Choroid plexus epithelial cell (primary cell): ENCODE results near the gene TBX5.

Source experiments
- DNase-seq: peaks from one replicate; pipeline ENCODE4 v3.0.0-alpha.2; 2010; ENCODE audit warnings: low read depth
- H3K4me3 ChIP-seq: 2 replicates; pipeline ENCODE4 v1.5.1; 2011; ENCODE audit warnings: low read depth, mild to moderate bottlenecking, control low read depth, low read length, moderate library complexity
- TF ChIP-seq, protein P1 (sequence below): conservative IDR thresholded peaks from 2 replicates; pipeline ENCODE4 v1.5.1; 2011; ENCODE audit warnings: low read depth, mild to moderate bottlenecking, control low read depth, inconsistent platforms, low read length, moderate library complexity

TBX5 gene

DNA sequence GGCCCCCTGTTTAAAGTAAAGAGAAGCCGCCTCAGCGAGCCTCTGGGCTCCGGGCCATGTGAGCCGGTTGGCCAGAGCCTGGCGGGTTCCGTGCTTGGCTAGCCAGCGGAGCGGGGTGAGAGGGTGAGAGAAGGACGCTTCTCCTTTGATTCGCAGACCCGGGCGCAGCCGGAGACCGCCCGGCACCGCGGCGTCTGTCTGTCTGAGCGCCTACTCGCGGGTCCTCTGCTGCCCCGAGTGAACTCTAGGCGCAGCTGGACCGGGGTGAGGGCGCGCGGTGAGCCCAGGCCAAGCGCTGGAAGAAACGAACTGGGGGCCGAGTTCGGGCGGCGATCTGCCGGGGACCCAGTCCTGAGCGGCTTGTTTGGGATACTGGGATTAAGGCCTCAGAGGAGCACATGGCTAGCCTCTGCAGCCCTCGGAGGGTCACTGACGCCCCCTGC lies 41.4 kb upstream of the TBX5 start:
- TF ChIP-seq, protein P1, sequence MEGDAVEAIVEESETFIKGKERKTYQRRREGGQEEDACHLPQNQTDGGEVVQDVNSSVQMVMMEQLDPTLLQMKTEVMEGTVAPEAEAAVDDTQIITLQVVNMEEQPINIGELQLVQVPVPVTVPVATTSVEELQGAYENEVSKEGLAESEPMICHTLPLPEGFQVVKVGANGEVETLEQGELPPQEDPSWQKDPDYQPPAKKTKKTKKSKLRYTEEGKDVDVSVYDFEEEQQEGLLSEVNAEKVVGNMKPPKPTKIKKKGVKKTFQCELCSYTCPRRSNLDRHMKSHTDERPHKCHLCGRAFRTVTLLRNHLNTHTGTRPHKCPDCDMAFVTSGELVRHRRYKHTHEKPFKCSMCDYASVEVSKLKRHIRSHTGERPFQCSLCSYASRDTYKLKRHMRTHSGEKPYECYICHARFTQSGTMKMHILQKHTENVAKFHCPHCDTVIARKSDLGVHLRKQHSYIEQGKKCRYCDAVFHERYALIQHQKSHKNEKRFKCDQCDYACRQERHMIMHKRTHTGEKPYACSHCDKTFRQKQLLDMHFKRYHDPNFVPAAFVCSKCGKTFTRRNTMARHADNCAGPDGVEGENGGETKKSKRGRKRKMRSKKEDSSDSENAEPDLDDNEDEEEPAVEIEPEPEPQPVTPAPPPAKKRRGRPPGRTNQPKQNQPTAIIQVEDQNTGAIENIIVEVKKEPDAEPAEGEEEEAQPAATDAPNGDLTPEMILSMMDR: no peak
- H3K4me3 ChIP-seq: no peak overlapping the region
- DNase-seq: no peak

DNA sequence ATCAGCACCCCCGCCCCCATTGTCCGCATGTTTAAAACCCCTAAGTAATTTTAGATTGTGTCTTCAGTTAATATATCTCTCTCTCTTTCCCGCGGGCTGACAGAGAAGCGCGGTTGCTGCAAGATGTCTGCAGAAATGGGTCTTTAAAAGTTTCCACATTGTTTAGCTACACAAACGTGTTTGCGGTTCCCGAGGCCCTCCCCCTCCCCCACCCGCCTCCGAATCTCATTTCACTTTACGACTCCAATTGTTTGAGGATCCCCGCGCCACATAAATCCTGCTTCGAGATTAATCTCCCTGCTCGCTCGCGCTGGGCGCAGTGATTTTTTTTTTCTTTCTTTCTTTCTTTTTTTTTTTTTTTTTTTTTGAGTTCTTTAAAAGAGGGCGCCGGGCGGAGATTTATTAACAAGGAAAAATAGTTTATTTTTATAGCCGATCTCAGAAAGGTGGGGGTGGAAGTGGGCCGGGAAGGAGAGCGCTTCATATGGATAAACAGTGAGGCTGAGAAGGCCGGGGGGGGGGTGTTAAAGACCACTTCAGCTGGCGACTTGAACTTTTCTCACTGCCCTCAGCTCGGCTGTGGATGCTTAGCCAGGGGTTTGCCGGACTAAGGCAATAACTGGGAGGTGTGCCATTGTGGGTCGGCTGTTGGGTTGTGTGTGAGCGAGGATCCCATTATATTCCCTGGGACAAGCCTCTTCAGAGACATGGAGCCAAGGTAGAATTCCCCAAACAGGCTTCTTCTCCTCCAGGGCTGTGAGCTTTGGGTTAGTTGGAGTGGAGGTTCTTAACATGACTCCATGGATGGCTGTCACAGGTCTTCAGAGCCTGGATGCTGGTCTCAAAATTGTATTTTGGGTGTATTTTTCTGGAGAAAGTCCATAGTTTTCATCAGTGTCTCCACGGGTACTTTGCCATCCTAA lies 39.7 kb upstream of the TBX5 start:
- no peak overlapping the region for H3K4me3 ChIP-seq
- DNase-seq: no peak
- TF ChIP-seq, protein P1: no peak

DNA sequence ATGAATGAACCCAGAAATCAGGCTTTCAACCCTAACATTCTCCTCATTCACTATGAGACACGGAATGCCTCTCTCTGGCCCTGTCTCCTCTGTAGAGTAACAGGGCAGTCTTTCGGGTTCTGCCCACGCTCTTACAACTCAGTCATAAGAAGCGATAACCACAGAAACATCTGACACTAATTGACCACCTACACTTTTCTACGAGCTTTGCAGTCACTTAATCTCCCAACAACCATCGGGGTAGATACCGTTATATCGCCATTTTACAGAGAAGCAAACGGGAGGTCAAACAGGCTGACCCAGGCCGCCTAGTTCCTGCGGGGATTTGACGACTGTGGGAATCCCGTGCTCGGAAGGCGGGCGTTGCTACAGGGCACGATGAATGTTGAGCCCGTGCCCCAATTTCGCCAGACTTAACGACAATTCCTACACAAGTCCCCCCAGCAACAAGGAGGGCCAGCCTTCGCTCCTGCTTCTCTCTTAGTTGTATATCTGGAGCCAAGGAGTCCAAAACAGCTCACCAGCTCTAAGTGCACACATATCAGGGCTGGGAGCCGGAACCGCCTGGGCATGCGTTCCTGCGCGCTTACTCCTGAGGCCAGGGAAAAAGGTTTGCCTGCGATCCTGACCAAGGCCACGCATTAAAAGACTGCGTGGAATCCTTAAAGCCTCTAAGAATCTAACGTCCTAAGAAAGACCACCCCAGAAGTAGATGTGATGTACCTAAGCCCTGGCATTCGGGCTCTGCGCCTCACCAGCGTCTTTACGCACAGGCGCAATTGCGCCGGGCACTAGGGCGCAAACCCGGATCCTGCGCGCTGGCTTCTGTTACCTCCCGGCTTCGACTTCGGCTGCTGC lies 38.7 kb upstream of the TBX5 start:
- DNase-seq: no peak
- TF ChIP-seq, protein P1: no peak
- no peak overlapping the region for H3K4me3 ChIP-seq

DNA sequence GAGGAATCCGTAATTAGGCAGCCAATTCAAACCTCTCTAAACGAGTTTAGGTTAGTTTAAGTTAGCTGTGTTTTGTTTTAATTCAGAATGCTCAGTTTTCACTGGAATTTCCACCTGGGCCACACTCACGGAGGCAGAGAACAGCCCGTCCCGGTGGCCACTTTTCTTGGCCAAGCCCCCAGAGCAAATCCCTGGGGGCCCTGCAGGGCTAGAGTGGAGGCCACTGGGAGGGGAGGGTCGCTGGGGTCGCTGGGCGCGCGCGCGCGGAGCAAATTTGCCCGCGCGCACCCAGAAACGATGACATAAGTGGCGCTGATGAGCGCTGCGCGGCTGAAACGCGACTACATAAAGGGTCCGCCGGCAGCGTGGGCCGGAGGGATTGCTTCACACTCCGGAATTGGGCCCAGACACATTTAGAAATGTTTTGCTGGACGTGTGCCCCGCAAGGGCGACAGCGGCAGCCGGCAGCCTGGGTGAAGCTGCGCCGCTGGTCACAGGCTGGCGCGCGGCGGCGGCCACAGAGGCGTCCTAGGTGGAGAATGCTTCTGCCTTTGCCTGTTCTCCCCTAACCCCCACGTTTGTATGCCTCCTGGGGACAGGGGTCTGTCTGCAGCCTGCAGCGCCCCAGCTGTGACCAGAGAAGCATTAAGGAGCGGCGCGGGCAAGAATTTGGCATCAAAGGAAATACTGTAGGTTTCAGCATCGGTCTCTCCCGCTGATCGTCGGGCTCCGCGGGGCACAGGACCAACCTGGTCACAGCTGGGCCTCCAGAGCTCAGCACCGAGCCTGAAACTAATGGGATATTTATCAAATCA lies 37.9 kb upstream of the TBX5 start:
- TF ChIP-seq, protein P1: no peak
- H3K4me3 ChIP-seq: no peak overlapping the region
- DNase-seq: no peak

DNA sequence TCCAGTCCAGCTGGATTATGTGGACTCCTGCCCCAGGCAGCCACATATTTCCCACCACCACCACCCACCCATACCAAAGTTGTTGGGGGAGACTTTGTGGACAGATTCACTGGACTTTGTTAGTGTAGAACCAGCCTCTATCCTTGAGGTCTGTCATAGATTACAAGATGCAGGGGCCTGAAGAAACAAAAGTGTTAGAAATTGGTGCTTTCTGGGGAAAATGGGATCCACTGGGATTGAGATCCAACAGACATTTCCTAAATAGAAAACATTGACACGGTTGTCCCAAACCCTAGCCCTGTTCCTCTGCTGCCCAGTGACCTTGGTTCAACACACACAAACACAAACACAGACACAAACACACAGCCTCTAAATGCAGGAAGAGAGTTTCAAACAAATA lies 36.6 kb upstream of the TBX5 start:
- no peak overlapping the region for H3K4me3 ChIP-seq
- no peak for DNase-seq
- TF ChIP-seq, protein P1: no peak

DNA sequence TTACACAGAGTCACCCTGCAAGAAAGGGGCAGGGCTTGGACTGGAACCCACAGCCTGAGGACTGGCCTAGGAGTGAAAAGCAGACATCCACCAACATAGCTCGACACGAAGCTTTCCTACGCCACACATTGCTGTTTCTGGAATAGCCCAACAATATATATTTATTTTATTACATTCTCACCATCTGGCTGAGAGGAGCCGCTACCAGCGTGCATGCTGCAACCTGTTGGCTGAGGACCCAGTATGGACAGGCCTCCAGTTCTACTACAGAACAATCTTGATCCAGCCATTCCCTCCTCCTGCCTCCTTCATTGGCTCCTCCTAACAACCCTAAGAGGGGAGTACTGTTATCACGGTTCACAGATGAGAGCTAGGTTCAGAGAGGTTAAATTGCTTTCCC lies 35.6 kb upstream of the TBX5 start:
- DNase-seq: no peak
- TF ChIP-seq, protein P1: no peak
- no peak overlapping the region for H3K4me3 ChIP-seq
